CD4-positive, alpha-beta memory T cell (primary cell): ENCODE measurements around the gene RBKS. TPM values are rescaled to one million over a fixed set of nuclear protein-coding genes. Genes with fewer than 3 reads are reported as not detected.
A peak's percentile ranks its signal among the peaks of the same experiment; 100 is the strongest.

Experiments
- CTCF ChIA-PET: fragments of 350-600 bp; sonication (Branson Sonifier 250); formaldehyde crosslinking; loops from one replicate; lab custom pipeline; 2021; ENCODE audit warnings: inconsistent platforms; ENCODE audit not compliant: partially characterized antibody; lab: Charles Lee
- POLR2A ChIA-PET: fragments of 350-600 bp; sonication (Branson Sonifier 250); formaldehyde crosslinking; loops from one replicate; lab custom pipeline; 2021; ENCODE audit not compliant: partially characterized antibody; lab: Charles Lee
- DNase-seq, 5 donors: peaks; one replicate each; pipeline versions ENCODE4 v3.0.0 to v3.0.0-alpha.2; 2020 to 2022; ENCODE audit warnings: mixed read lengths in 1 of 5
- H3K27ac ChIP-seq: one replicate; pipeline ENCODE4 v1.7.0; 2013; ENCODE audit warnings: low read depth, low read length
- H3K27me3 ChIP-seq: 2 replicates; pipeline ENCODE4 v1.7.0; 2013; ENCODE audit warnings: mild to moderate bottlenecking, low read length, moderate library complexity; ENCODE audit not compliant: insufficient read depth
- H3K36me3 ChIP-seq: 2 replicates; pipeline ENCODE4 v1.7.0; 2013; ENCODE audit warnings: mild to moderate bottlenecking, low read length, moderate library complexity; ENCODE audit not compliant: insufficient read depth
- H3K4me1 ChIP-seq: 2 replicates; pipeline ENCODE4 v1.7.0; 2013; ENCODE audit warnings: mild to moderate bottlenecking, low read length, moderate library complexity; ENCODE audit not compliant: insufficient read depth
- H3K4me3 ChIP-seq, 2 donors: one replicate each; pipeline ENCODE4 v1.7.0; 2013; ENCODE audit warnings: low read length in 2 of 2, mild to moderate bottlenecking in 1 of 2
- H3K9me3 ChIP-seq, 2 donors: one replicate each; pipeline ENCODE4 v1.7.0; 2013; ENCODE audit warnings: low read length in 2 of 2, control low read depth in 1 of 2; ENCODE audit not compliant: control insufficient read depth in 1 of 2
- H3K27ac Mint-ChIP-seq, 7 donors: one replicate each; pipeline ENCODE4 v1.8.0; 2020 to 2021; ENCODE audit warnings: mixed read lengths in 7 of 7, mild to moderate bottlenecking in 6 of 7, inconsistent platforms in 3 of 7, moderate library complexity in 3 of 7
- H3K27me3 Mint-ChIP-seq, 2 donors: one replicate each; pipeline ENCODE4 v1.8.0; 2020 to 2021; ENCODE audit warnings: mixed read lengths in 2 of 2
- H3K36me3 Mint-ChIP-seq, 2 donors: one replicate each; pipeline ENCODE4 v1.8.0; 2020 to 2021; ENCODE audit warnings: mixed read lengths in 2 of 2, inconsistent platforms in 1 of 2, mild to moderate bottlenecking in 1 of 2
- H3K4me1 Mint-ChIP-seq, 4 donors: one replicate each; pipeline ENCODE4 v1.8.0; 2020 to 2021; ENCODE audit warnings: mixed read lengths in 4 of 4, mild to moderate bottlenecking in 1 of 4
- H3K4me3 Mint-ChIP-seq, 8 donors: one replicate each; pipeline ENCODE4 v1.8.0; 2020 to 2021; ENCODE audit warnings: mixed read lengths in 8 of 8, mild to moderate bottlenecking in 7 of 8, moderate library complexity in 6 of 8, inconsistent platforms in 3 of 8
- H3K9me3 Mint-ChIP-seq, 8 donors: one replicate each; pipeline ENCODE4 v1.8.0; 2020 to 2021; ENCODE audit warnings: mixed read lengths in 8 of 8, mild to moderate bottlenecking in 5 of 8, inconsistent platforms in 3 of 8, moderate library complexity in 1 of 8
- intact Hi-C: fragments of 100-400 bp; cut with micrococcal nuclease; formaldehyde crosslinking; loops from one replicate; pipeline ENCODE4 v1.15.1; 2023
- polyA plus RNA-seq, 2 donors: library from polyadenylated mRNA; unstranded; fragments of 300-500 nt; fragmentation: Illumina TruSeq; gene quantifications; one replicate each; pipeline ENCODE4 v1.2.3, GENCODE V29; 2021
- total RNA-seq, 2 experiments: library from RNA; stranded (reverse); gene quantifications; one replicate each; pipeline ENCODE4 v1.2.3, GENCODE V29; 2021

RBKS gene
- total and polyA plus RNA-seq, 4 experiments from 2014 or later, result 1.2 to 5.9 (median 2.1) TPM

DNA sequence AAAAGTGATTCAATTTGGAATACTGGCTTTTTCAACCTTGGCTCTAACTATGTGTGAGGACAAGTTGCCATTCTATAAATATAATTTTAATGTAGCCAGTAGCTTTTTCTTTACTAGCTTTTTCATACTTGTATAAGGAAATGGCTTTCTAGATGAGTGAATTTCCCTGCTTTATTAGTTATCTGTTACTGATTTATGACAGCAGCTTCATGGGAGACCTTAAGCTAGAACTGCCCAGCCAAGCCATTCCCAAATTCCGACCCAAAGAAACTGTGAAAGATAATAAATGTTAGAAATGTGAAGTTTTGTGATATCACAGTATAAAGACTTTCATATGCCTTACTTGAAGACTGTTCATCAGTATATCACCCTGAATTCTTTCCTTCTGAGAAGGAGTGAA, 32.7 kb upstream of the RBKS start:
- Mint-ChIP-seq H3K4me1 (peaks cover 17 to 30% (median 20%) of the 10 kb centered on the region in 4 donors), H3K36me3 (peaks cover 7 to 29% of the 10 kb centered on the region in 2 donors), H3K27me3 (no peaks in the 10 kb centered on the region), H3K9me3 (peaks cover 0 to 1% (median 0%) of the 10 kb centered on the region in 8 donors), H3K27ac (peak overlapping the region in 3 of 7 donors; percentile 71 to 81 (median 73)), H3K4me3 (no peak overlapping the region)
- Histone ChIP-seq H3K4me3 (no peak overlapping the region), H3K27ac (no peak overlapping the region), H3K27me3 (no peaks in the 10 kb centered on the region), H3K4me1 (peaks cover 20% of the 10 kb centered on the region), H3K36me3 (no peaks in the 10 kb centered on the region), H3K9me3 (no peaks in the 10 kb centered on the region)
- intact Hi-C loops, result no loop called here
- ChIA-PET POLR2A (no interaction called here), CTCF (interaction anchor here (1.4 kb wide), 1 partner anchor 9 kb away, joined by 5 read pairs; no protein-coding TSS in a partner anchor)
- no peak for DNase-seq

DNA sequence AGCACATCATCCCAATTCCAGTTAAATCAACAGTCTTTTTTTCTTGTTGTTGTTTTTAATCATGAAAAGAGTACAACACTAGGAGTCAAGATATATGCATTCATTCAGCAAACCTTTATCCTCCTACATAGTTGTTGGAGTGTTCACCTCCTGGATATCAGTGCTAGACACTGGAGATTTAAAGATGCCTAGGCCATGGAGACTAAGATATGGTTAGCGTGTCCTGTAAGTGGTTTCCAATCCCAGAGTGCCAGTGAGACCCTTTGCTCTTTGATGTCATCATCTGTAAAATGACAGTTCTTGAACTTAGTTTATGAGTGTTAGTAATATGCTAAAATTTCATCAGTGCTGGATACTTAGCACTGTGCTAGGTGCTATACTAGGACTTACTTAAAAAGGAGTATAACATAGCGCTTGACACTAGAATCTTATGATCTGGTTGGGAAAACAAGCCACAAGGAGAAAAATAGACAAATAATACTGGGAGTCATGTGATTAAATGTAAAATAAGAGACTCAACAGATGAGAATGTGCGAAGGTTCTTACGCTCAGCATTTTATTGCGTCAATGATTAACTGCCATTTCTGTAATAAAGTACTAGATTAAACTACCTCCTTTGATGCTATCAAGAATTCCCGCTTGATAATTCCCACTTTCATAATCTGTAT, 31.8 kb upstream of the RBKS start:
- CTCF ChIA-PET, result no interaction called here
- no peak overlapping the region for H3K27ac ChIP-seq
- no peaks in the 10 kb centered on the region for H3K27me3 Mint-ChIP-seq
- POLR2A ChIA-PET, result interaction anchor here (2.6 kb wide), 1 partner anchor 32 kb away, joined by 23 read pairs; the partner anchor contains the start of genes BABAM2 and RBKS
- peaks cover 7 to 24% of the 10 kb centered on the region in 2 donors for H3K36me3 Mint-ChIP-seq
- H3K4me1 Mint-ChIP-seq, result peaks cover 17 to 30% (median 20%) of the 10 kb centered on the region in 4 donors
- no peak overlapping the region for H3K4me3 Mint-ChIP-seq
- intact Hi-C loops, result no loop called here
- no peaks in the 10 kb centered on the region for H3K27me3 ChIP-seq
- no peaks in the 10 kb centered on the region for H3K9me3 ChIP-seq
- no peaks in the 10 kb centered on the region for H3K36me3 ChIP-seq
- H3K4me1 ChIP-seq, result peaks cover 20% of the 10 kb centered on the region
- no peak overlapping the region for H3K4me3 ChIP-seq
- H3K9me3 Mint-ChIP-seq, result peaks cover 0 to 1% (median 0%) of the 10 kb centered on the region in 8 donors
- no peak for DNase-seq
- H3K27ac Mint-ChIP-seq, result peak overlapping the region in 5 of 7 donors; percentile 3 to 72 (median 61)

DNA sequence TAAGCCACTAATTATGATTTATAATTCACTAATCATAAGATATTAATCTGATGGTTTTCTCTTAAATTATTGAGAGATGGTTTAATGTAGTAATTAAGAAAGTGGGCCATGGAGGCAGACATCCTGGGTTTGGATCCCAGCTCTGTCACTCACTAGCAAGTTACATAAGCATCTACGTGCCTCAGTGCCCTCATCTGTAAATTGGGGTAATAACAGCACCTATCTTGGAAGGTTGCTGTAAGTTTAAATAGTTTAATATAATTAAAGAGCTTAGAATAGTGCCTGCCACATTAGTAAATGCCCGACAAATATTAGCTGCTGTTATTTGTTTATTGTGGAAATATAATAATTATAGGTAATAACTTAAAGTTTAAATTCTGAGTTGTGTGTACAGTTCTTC, 31.2 kb upstream of the RBKS start:
- no peak overlapping the region for H3K27ac ChIP-seq
- intact Hi-C loops, result no loop called here
- no peak for DNase-seq
- H3K9me3 ChIP-seq, result no peaks in the 10 kb centered on the region
- no peak overlapping the region for H3K4me3 ChIP-seq
- peaks cover 20% of the 10 kb centered on the region for H3K4me1 ChIP-seq
- Mint-ChIP-seq H3K4me1 (peaks cover 16 to 30% (median 18%) of the 10 kb centered on the region in 4 donors), H3K36me3 (peaks cover 7 to 22% of the 10 kb centered on the region in 2 donors), H3K4me3 (no peak overlapping the region), H3K9me3 (peaks cover 0 to 1% (median 0%) of the 10 kb centered on the region in 8 donors), H3K27ac (peak overlapping the region in 1 of 7 donors; percentile 58), H3K27me3 (no peaks in the 10 kb centered on the region)
- ChIA-PET POLR2A (interaction anchor here (0.6 to 2.6 kb wide), 2 partner anchors 31 to 156 kb away, joined by 3 to 23 read pairs; partner anchors contain the start of genes BABAM2 and RBKS), CTCF (no interaction called here)
- H3K27me3 ChIP-seq, result no peaks in the 10 kb centered on the region
- H3K36me3 ChIP-seq, result no peaks in the 10 kb centered on the region

DNA sequence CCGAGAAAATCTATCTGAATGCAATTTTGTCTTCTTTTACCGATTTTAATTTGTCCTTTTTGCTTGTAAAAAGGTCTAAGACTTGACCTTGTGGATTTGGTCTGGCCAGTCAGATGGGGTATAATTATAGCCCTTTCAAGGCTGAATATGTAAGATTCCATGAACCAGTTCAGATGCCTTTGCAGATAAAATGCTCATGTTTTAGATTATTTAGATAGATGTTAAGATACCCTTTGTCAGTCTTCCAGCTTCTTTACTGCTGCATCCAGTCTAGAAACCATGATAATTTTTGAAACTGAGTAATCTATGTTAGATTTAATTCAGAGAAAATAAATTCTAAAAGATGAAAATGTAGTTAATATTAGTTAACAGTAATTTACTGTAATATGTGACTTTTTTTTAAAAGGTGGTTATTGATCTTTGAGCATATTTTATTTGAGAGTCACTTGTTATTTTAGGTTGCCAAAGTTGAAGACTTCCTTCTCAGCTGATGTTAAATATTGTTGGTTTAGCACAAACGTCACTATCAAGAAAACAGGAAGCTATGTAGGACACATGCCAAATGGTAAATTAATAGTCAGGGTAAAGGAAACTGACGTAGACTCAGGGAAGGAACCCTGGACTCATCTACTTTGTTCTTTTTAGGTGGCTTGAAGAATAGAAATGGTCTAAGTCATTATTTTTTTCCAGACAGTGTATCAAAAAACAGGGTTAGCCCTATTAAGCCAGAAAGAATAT, 30.1 kb upstream of the RBKS start:
- intact Hi-C loops, result loop anchor here (1.0 kb wide), 1 partner anchor 30 kb away; the partner anchor contains the start of genes BABAM2 and RBKS
- Mint-ChIP-seq H3K4me3 (peak overlapping the region in 6 of 8 donors; percentile 5 to 69 (median 27)), H3K4me1 (peaks cover 12 to 30% (median 13%) of the 10 kb centered on the region in 4 donors), H3K9me3 (peaks cover 0 to 1% (median 0%) of the 10 kb centered on the region in 8 donors), H3K36me3 (peaks cover 2 to 12% of the 10 kb centered on the region in 2 donors), H3K27me3 (no peaks in the 10 kb centered on the region), H3K27ac (peak overlapping the region; percentile 36 to 89 (median 73))
- Histone ChIP-seq H3K27ac (peak overlapping the region; percentile 34), H3K36me3 (no peaks in the 10 kb centered on the region), H3K4me1 (peaks cover 20% of the 10 kb centered on the region), H3K4me3 (no peak overlapping the region), H3K27me3 (no peaks in the 10 kb centered on the region), H3K9me3 (no peaks in the 10 kb centered on the region)
- CTCF ChIA-PET, result no interaction called here
- POLR2A ChIA-PET, result interaction anchor here (2.6 kb wide), 1 partner anchor 30 kb away, joined by 23 read pairs; the partner anchor contains the start of genes BABAM2 and RBKS
- DNase-seq, result peak; percentile 58 to 77 (median 65)

DNA sequence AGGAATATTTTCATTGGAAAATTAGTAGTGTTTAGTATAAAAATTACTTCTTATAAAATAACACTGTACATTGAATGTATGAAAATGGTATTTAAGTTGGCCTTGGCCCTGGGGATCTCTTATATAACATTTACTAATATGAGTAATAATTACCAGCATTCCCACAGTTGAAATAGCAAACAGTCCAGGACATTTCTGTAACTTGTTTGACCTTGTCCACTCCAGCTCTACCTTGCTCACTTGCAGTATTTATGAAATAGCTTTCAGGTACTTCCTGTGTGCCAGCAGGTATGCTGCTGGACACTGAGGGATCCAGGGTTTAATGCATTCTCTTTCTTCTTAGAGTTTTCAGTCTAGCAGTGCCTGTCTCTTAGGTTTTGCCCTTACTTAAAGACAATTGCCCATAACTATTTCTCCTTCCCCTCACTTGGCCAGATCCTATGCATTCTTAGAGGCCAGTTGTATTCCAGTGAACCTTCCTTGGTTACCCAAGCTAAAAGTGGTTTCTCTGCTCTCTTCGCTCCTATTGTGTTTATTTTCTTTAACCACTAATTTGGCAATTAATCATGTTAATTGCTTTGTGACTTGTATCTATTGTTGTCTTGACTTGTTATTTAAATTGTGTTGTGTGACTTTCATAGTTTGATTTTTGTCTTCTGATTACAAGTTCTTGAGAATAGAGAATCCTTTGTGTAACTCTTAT, 26.3 kb upstream of the RBKS start:
- Histone ChIP-seq H3K36me3 (no peaks in the 10 kb centered on the region), H3K27me3 (no peaks in the 10 kb centered on the region), H3K4me3 (no peak overlapping the region), H3K4me1 (peaks cover 20% of the 10 kb centered on the region), H3K9me3 (no peaks in the 10 kb centered on the region), H3K27ac (no peak overlapping the region)
- CTCF ChIA-PET, result no interaction called here
- peaks cover 0 to 4% (median 0%) of the 10 kb centered on the region in 8 donors for H3K9me3 Mint-ChIP-seq
- peaks cover 7 to 11% of the 10 kb centered on the region in 2 donors for H3K36me3 Mint-ChIP-seq
- H3K4me3 Mint-ChIP-seq, result no peak overlapping the region
- DNase-seq, result no peak
- POLR2A ChIA-PET, result no interaction called here
- H3K27ac Mint-ChIP-seq, result no peak overlapping the region
- H3K4me1 Mint-ChIP-seq, result peaks cover 13 to 29% (median 17%) of the 10 kb centered on the region in 4 donors
- no peaks in the 10 kb centered on the region for H3K27me3 Mint-ChIP-seq
- intact Hi-C loops, result no loop called here

DNA sequence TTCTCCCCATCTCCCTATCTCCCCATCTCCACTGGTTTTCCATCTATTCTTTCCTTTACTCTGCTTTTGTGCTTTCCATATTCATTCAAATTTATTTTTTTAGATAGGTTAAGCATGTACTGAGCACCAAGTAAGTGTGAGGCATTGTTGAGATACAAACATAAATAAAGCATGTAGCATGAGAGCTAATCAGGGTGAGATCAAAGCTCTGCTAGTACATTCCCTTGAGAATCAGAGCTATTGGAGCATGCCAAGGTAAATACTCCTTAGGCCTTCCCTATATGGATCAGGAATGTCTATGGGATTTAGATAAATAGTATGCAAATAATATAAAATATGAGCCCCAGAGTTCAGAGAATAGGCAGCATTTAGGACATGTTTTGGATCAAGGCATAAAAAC, 25.7 kb upstream of the RBKS start:
- Mint-ChIP-seq H3K27me3 (no peaks in the 10 kb centered on the region), H3K4me1 (peaks cover 13 to 32% (median 18%) of the 10 kb centered on the region in 4 donors), H3K27ac (no peak overlapping the region), H3K36me3 (peaks cover 9 to 14% of the 10 kb centered on the region in 2 donors), H3K4me3 (no peak overlapping the region), H3K9me3 (peaks cover 0 to 4% (median 0%) of the 10 kb centered on the region in 8 donors)
- intact Hi-C loops, result no loop called here
- H3K27me3 ChIP-seq, result no peaks in the 10 kb centered on the region
- peaks cover 15% of the 10 kb centered on the region for H3K4me1 ChIP-seq
- no peak overlapping the region for H3K27ac ChIP-seq
- no peak overlapping the region for H3K4me3 ChIP-seq
- no peaks in the 10 kb centered on the region for H3K36me3 ChIP-seq
- ChIA-PET CTCF (no interaction called here), POLR2A (no interaction called here)
- no peak for DNase-seq
- H3K9me3 ChIP-seq, result no peaks in the 10 kb centered on the region
